Left hindlimb (tissue), 1 donor: ENCODE measurements around the gene NAA11.
"Not testable (repeated sequence)": the region's sequence is repeated elsewhere in the genome, so short reads cannot be mapped to it uniquely, and the experiment has no call there.

Experiments used
- DNase-seq: peaks from one replicate; pipeline ENCODE4 v3.0.0-alpha.2; 2018

NAA11 gene

GRCh38 chr4:79306795-79307194 lies 19.1 kb downstream of the NAA11 start:
- DNase-seq = no peak

DNA sequence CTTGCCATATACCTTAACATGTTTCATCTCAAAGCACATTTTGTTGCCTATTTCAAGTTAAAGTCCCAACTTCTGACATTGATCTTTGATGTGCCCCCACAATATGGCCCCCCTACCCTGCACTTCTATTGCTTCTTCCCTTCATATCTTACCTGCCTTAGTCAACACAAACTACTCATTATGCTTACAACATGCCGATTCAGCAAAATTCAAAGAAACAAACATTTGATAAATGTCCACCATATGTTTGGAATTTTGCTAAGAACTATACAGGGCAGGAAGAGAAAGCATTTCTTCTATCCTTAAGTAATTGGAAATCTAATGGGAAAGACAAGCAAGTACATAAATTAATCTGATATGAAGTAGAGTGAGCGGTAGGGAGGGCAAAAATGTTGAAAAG lies 25.6 kb downstream of the NAA11 start:
- DNase-seq = no peak

DNA sequence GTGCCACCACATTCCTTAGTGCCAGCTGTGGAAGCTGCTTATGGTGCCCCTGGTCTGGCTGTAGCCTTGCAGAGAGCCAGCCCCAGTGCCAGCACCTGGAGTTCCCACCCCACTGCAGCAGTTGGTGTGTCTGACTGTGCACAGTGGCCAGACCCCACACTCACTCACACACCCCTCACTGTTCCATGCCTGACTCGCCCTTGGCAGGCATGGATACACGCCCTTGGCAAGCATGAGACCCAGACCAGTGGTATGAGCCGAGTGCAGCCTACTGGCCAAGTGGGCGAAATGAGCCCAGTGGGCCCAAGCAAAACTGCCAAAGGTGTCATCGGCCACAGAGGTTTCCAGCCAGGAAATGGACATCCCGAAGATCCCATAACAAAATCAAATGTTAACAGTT lies 27.4 kb downstream of the NAA11 start:
- DNase-seq = no peak

DNA sequence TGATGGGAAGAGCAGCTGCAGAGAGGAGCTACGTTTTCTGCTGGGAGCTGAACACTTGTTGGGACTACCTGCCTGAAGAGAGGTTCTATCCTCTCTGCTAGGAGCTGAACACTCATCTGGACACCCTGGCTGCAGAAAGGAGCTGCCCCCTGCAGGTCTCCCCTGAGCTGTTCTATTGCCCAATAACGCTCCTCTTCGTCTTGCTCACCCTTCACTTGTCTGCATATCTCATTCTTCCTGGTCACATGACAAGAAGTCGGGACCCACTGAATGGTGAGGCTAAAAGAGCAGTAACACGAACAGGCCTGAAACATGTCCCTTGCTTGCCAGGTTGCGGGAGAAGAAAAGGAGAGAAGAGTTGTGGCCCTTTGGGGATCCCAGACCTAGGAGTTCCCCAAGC lies 27.8 kb downstream of the NAA11 start:
- no peak for DNase-seq

GRCh38 chr4:79297479-79297878 lies 28.4 kb downstream of the NAA11 start:
- DNase-seq = no peak

DNA sequence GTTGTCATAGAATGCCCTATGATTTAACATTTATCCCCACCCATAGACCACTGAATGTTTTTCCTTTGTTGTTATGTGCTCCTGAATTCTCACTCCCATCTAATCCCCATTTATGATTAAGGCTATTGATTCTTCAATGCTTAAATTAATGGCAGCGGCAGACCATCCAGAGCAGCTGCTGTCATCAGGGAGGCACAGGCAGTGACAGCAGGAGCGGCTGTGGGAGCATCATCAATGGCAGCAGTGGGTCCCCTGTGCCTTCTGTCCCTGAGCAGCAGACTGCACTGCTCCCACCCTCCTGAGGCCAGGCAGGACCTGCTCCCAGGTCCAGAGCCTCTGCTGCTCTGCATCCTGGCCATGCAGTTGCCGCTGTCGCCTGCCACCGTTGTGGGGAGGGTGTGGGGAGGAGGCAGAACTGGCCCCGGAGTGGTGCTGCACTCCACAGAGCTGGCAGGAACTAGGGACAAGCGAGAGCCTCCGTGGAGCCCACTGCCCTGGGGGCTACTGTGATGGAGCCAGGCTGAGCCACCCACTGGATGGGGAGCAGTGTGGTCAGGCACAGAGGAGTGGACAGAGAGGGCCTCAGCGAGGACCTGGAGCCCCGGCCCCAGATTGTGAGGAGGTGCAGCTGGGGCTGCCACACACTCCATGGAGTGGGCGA lies 29.0 kb downstream of the NAA11 start:
- DNase-seq = no peak

DNA sequence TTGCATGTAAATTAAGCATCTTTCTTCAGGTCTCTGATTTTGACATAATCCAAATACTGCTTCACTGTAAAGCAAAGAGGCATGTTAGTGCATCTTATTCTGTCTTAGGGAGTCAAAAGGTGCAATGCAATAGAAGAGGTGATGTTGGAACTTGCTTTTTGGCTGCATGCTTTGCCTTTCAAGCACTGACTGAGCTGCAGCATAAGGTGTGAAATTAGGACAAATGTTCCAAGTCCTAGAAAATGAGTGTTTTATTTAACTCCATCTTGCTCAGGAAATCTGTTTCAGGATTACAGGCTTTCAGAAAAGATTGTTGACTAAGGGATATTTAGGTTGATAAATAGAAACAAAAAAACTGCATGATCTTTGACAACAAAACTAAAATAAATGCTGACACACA lies 30.8 kb downstream of the NAA11 start:
- no peak for DNase-seq

DNA sequence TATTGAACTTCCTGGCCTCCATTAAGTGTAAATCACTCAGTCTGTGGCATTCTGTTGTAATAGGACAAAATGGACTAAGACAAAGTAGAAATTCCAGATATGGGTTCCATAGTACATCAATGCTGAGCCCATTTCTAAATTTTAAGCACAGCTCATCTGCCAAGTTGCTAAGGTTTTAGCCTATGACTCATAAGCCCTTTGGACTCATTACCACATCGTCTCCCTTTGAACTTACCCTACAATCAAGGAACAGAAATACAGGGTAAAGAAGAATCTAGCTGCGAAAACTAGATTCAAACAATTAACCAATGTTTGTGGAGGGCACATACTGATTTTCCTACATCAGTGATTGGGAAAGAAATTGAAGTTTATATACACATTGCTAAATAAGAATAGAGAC lies 31.8 kb downstream of the NAA11 start:
- no peak for DNase-seq

DNA sequence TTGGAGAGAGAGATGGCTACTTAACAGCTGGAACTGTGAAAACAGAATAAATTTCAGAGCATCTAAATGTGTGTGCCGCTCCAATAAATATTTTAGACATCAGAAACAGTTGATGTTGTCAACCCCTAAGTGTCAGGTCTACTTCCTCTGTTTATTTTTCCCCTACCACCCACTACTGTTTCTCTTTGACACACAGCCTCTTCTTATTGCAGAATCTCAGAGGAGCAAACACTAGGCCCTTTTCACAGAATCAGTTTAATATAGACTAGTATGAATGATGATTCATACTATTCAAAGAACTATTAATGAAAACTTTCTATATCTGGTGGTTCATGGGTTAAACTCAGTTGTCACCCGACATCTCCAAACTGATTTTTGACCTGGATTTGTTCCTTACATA lies 33.9 kb downstream of the NAA11 start:
- no peak for DNase-seq

- DNase-seq = no peak
Observed at GRCh38 chr4:79290376-79290775, 35.5 kb downstream of the NAA11 start.

GRCh38 chr4:79288185-79288584 lies 37.7 kb downstream of the NAA11 start:
- DNase-seq = no peak

DNA sequence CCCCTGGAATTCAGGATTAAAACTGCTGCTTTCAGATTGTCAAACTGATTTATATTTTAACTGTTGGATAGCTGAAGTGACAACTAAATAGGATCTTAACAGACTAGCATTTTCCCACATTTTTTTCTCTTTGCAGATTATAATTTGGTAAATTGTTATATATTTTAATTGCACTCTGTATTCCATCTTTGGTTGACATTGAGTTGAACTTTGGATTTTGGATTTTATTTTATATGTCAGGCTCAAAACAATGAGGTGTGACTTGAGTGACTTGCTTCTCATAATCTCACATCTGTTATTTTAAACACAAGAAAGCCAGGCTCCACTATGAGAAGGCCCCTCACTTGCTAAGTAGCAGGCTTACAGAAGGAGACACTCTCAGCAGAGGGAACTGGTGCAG lies 38.1 kb downstream of the NAA11 start:
- no peak for DNase-seq

DNA sequence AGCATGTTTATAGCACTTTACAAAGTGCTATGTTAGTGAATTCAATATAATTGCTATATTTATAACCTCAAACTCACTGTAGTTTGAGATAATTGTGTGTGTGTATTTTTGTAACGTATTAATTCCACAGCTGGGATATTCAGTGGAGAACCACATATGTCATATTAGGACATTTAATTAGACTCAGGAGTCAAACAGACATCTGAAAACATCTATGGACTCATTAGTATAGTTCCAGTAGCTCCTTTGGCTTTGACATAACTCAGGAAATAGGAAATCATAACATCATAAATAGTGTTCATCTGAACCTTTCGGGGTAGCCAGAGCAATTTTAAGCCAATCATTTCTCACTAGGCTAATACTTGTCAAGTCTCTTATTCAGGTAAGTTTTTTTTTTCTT lies 38.8 kb downstream of the NAA11 start:
- DNase-seq = no peak

- DNase-seq = no peak
Observed at GRCh38 chr4:79281566-79282359, 44.1 kb downstream of the NAA11 start.

DNA sequence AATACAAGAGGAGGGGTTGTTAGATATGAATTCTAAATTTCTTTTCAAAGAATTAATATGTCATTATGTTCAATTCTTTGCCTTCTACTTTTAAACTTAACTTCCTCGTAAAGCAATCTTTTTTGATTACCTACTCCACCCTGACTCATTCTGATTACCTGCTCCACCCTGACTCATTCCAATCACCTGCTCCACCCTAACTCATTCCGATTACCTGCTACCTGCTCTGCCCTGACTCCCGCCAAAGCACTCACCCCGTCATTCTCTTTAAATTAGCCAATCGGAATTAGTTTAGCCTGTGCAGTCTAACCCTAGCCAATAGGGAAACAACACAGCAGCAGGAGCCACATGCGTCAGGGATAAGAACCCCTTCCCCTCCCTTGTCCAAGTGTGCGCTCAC lies 48.4 kb downstream of the NAA11 start:
- DNase-seq = not testable (repeated sequence)

DNA sequence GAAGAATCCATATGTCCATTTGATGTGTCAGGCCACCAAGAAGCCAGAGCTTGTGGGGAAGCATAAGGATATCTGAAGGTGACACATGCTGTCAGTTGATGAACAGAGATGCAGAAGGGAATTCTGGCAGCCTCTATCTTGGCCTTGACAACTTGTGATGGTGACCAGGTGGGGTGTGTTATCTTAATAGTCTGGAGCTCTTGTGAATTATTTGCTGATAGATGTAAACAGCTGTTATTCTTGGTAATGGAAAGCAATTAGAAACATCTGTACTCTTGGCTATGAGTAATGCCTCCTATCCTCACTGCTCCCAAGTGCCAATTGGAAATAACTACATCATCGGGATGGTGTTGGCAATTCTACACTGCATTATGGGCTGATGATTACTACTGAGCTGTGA lies 51.9 kb downstream of the NAA11 start:
- DNase-seq = peak; percentile 42

GRCh38 chr4:79272761-79273160 lies 53.1 kb downstream of the NAA11 start:
- no peak for DNase-seq

GRCh38 chr4:79272126-79272525 lies 53.7 kb downstream of the NAA11 start:
- no peak for DNase-seq

GRCh38 chr4:79267671-79268070 lies 58.2 kb downstream of the NAA11 start:
- no peak for DNase-seq
